ENCODE data around the gene MOCOS. TPM values are rescaled to one million over a fixed set of nuclear protein-coding genes. Genes with fewer than 3 reads are reported as not detected.

The MOCOS gene
- total and polyA plus RNA-seq, 2 experiments from 2014 or later: 3.1 to 8.6 TPM

DNA sequence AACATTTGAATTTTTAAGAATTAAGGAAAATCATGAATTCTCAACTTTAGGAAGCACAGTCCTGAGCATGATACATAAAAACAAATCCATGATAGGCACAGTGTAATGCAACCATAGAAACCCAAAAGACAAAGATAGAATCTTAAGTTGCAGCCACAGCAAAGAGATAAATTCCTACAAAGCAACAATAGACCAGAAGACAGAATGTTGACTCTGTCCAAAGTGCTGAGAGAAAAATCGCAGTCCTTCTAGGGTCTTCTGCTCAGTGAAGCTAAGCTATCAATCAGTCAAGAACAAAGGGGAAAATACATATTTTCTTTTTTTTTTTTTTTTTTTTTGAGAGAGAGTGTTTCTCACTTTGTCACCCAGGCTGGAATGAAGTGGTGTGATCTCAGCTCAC is 88.3 kb downstream of the MOCOS start:
- no peaks in the 10 kb centered on the region for H3K9me3 ChIP-seq (ENCODE audit: low read depth)
- TF ChIP-seq, protein P1, sequence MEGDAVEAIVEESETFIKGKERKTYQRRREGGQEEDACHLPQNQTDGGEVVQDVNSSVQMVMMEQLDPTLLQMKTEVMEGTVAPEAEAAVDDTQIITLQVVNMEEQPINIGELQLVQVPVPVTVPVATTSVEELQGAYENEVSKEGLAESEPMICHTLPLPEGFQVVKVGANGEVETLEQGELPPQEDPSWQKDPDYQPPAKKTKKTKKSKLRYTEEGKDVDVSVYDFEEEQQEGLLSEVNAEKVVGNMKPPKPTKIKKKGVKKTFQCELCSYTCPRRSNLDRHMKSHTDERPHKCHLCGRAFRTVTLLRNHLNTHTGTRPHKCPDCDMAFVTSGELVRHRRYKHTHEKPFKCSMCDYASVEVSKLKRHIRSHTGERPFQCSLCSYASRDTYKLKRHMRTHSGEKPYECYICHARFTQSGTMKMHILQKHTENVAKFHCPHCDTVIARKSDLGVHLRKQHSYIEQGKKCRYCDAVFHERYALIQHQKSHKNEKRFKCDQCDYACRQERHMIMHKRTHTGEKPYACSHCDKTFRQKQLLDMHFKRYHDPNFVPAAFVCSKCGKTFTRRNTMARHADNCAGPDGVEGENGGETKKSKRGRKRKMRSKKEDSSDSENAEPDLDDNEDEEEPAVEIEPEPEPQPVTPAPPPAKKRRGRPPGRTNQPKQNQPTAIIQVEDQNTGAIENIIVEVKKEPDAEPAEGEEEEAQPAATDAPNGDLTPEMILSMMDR (IDR thresholded peaks at IDR 0.05; ENCODE audit: poor library complexity): no peak
- TF ChIP-seq EZH2phosphoT487 (IDR thresholded peaks at IDR 0.05; ENCODE audit: low read depth, severe bottlenecking, unreplicated experiment) (no peak), EZH2 (IDR thresholded peaks at IDR 0.05; ENCODE audit: borderline replicate concordance) (no peak)
- no peak overlapping the region for H3K4me2 ChIP-seq
- H3K27ac ChIP-seq: no peak overlapping the region
- H3K27me3 ChIP-seq: peaks cover 5% of the 10 kb centered on the region
- H3K79me2 ChIP-seq: no peaks in the 10 kb centered on the region
- no peak for DNase-seq (ENCODE audit: low spot score)
- no peaks in the 10 kb centered on the region for H3K9me2 ChIP-seq (replicated peaks; ENCODE audit: insufficient read depth)
- no peak overlapping the region for H3K4me3 ChIP-seq
- no peak overlapping the region for H2AFZ ChIP-seq
- WGBS (ENCODE audit: low lambda C conversion rate, missing lambda C conversion rate): 81% methylated on average over 1 of the region's 1 CpG
- H3K36me3 ChIP-seq (replicated peaks; ENCODE audit: insufficient read depth, low read depth): no peaks in the 10 kb centered on the region
- no peaks in the 10 kb centered on the region for H4K20me1 ChIP-seq (ENCODE audit: insufficient read depth, poor library complexity, severe bottlenecking)
- H3K4me1 ChIP-seq (ENCODE audit: insufficient read depth): no peaks in the 10 kb centered on the region

GRCh38 chr18:36279001-36279400 is 91.7 kb downstream of the MOCOS start:
- no peak overlapping the region for H3K4me2 ChIP-seq
- H4K20me1 ChIP-seq (ENCODE audit: insufficient read depth, poor library complexity, severe bottlenecking): no peaks in the 10 kb centered on the region
- TF ChIP-seq, protein P1 (IDR thresholded peaks at IDR 0.05; ENCODE audit: poor library complexity): no peak
- no peak for TF ChIP-seq EZH2 (IDR thresholded peaks at IDR 0.05; ENCODE audit: borderline replicate concordance)
- no peak for TF ChIP-seq EZH2phosphoT487 (IDR thresholded peaks at IDR 0.05; ENCODE audit: low read depth, severe bottlenecking, unreplicated experiment)
- H3K36me3 ChIP-seq (replicated peaks; ENCODE audit: insufficient read depth, low read depth): no peaks in the 10 kb centered on the region
- no peaks in the 10 kb centered on the region for H3K9me3 ChIP-seq (ENCODE audit: low read depth)
- H3K9me2 ChIP-seq (replicated peaks; ENCODE audit: insufficient read depth): no peaks in the 10 kb centered on the region
- DNase-seq (ENCODE audit: low spot score): no peak
- 78% methylated on average over 3 of the region's 3 CpGs for WGBS (ENCODE audit: low lambda C conversion rate, missing lambda C conversion rate)
- H2AFZ ChIP-seq: no peak overlapping the region
- no peak overlapping the region for H3K27ac ChIP-seq
- H3K79me2 ChIP-seq: no peaks in the 10 kb centered on the region
- no peak overlapping the region for H3K4me3 ChIP-seq
- H3K27me3 ChIP-seq: peaks cover 5% of the 10 kb centered on the region
- H3K4me1 ChIP-seq (ENCODE audit: insufficient read depth): no peaks in the 10 kb centered on the region

GRCh38 chr18:36281936-36282335 is 94.6 kb downstream of the MOCOS start:
- Histone ChIP-seq H3K4me1 (ENCODE audit: insufficient read depth) (no peaks in the 10 kb centered on the region), H4K20me1 (ENCODE audit: insufficient read depth, poor library complexity, severe bottlenecking) (no peaks in the 10 kb centered on the region), H3K9me3 (ENCODE audit: low read depth) (no peaks in the 10 kb centered on the region), H3K27me3 (peaks cover 5% of the 10 kb centered on the region), H3K27ac (no peak overlapping the region), H2AFZ (no peak overlapping the region), H3K9me2 (replicated peaks; ENCODE audit: insufficient read depth) (no peaks in the 10 kb centered on the region), H3K36me3 (replicated peaks; ENCODE audit: insufficient read depth, low read depth) (no peaks in the 10 kb centered on the region), H3K79me2 (no peaks in the 10 kb centered on the region), H3K4me2 (no peak overlapping the region), H3K4me3 (no peak overlapping the region)
- TF ChIP-seq, protein P1 (IDR thresholded peaks at IDR 0.05; ENCODE audit: poor library complexity): no peak
- TF ChIP-seq EZH2 (IDR thresholded peaks at IDR 0.05; ENCODE audit: borderline replicate concordance) (no peak), EZH2phosphoT487 (IDR thresholded peaks at IDR 0.05; ENCODE audit: low read depth, severe bottlenecking, unreplicated experiment) (no peak)
- WGBS (ENCODE audit: low lambda C conversion rate, missing lambda C conversion rate): 70% methylated on average over 3 of the region's 3 CpGs
- DNase-seq (ENCODE audit: low spot score): no peak

- DNase-seq (ENCODE audit: low spot score): no peak
- TF ChIP-seq EZH2phosphoT487 (IDR thresholded peaks at IDR 0.05; ENCODE audit: low read depth, severe bottlenecking, unreplicated experiment): no peak
- TF ChIP-seq, protein P1 (IDR thresholded peaks at IDR 0.05; ENCODE audit: poor library complexity): no peak
- WGBS (ENCODE audit: low lambda C conversion rate, missing lambda C conversion rate): 70% methylated on average over 6 of the region's 6 CpGs
- no peak overlapping the region for H2AFZ ChIP-seq
- no peak overlapping the region for H3K4me3 ChIP-seq
- no peak overlapping the region for H3K4me2 ChIP-seq
- no peaks in the 10 kb centered on the region for H3K79me2 ChIP-seq
- peaks cover 5% of the 10 kb centered on the region for H3K27me3 ChIP-seq
- no peaks in the 10 kb centered on the region for H3K4me1 ChIP-seq (ENCODE audit: insufficient read depth)
- H3K9me3 ChIP-seq (ENCODE audit: low read depth): no peaks in the 10 kb centered on the region
- H3K36me3 ChIP-seq (replicated peaks; ENCODE audit: insufficient read depth, low read depth): no peaks in the 10 kb centered on the region
- no peak overlapping the region for H3K27ac ChIP-seq
- H3K9me2 ChIP-seq (replicated peaks; ENCODE audit: insufficient read depth): no peaks in the 10 kb centered on the region
- H4K20me1 ChIP-seq (ENCODE audit: insufficient read depth, poor library complexity, severe bottlenecking): no peaks in the 10 kb centered on the region
Measured at GRCh38 chr18:36283448-36283847, 96.2 kb downstream of the MOCOS start.
